ENCODE data around the gene MCF2L.

GRCh38 chr13:113010510-113010865 lies 41.5 kb downstream of the MCF2L start:
- TF ChIP-seq CTCF (IDR thresholded peaks at IDR 0.05) (no peak), POLR2A (IDR thresholded peaks at IDR 0.05) (no peak)
